ENCODE data around the gene LIPI.

The LIPI gene

DNA sequence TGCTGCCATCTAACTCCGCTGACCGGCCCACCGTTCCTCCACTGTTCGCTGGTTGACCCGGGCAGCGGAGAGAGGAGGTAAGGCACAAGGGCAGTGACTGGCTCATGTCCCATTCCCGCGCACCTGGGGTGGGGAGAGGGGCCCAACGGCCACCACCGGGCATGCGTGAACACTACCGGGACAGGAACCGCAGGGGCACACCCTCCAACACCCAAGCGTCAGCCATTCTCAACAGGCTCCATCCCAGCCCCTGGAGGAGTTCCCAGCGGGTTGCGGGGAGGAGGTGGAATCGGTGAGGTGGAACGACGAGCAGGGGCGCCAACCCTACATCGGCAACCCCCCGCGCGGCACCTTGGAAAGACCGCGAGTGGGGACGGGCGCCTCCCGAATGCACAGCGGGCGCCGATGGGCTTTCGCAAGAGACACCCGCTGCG lies 126.7 kb downstream of the LIPI start:
- TF ChIP-seq, protein P1, sequence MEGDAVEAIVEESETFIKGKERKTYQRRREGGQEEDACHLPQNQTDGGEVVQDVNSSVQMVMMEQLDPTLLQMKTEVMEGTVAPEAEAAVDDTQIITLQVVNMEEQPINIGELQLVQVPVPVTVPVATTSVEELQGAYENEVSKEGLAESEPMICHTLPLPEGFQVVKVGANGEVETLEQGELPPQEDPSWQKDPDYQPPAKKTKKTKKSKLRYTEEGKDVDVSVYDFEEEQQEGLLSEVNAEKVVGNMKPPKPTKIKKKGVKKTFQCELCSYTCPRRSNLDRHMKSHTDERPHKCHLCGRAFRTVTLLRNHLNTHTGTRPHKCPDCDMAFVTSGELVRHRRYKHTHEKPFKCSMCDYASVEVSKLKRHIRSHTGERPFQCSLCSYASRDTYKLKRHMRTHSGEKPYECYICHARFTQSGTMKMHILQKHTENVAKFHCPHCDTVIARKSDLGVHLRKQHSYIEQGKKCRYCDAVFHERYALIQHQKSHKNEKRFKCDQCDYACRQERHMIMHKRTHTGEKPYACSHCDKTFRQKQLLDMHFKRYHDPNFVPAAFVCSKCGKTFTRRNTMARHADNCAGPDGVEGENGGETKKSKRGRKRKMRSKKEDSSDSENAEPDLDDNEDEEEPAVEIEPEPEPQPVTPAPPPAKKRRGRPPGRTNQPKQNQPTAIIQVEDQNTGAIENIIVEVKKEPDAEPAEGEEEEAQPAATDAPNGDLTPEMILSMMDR (conservative IDR thresholded peaks at IDR 0.05): no peak
- H3K27ac ChIP-seq: no peak overlapping the region

DNA sequence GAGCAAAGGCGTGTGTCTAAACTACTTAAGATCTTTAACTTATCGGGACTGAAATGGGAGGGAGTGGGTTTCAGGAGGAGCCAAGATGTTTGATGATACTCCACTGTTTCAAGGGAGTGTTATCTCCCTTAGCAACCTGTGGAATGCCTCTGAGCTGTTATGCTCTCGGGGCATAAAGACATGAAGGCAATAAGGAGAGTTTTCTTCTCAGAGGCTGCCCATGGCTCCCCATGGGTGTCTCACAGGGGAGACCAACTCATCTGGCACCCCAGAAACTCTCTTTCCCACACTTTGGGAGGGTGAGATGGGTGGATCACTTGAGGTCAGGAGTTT lies 130.0 kb downstream of the LIPI start:
- TF ChIP-seq, protein P1 (conservative IDR thresholded peaks at IDR 0.05): no peak
- H3K27ac ChIP-seq: no peak overlapping the region

DNA sequence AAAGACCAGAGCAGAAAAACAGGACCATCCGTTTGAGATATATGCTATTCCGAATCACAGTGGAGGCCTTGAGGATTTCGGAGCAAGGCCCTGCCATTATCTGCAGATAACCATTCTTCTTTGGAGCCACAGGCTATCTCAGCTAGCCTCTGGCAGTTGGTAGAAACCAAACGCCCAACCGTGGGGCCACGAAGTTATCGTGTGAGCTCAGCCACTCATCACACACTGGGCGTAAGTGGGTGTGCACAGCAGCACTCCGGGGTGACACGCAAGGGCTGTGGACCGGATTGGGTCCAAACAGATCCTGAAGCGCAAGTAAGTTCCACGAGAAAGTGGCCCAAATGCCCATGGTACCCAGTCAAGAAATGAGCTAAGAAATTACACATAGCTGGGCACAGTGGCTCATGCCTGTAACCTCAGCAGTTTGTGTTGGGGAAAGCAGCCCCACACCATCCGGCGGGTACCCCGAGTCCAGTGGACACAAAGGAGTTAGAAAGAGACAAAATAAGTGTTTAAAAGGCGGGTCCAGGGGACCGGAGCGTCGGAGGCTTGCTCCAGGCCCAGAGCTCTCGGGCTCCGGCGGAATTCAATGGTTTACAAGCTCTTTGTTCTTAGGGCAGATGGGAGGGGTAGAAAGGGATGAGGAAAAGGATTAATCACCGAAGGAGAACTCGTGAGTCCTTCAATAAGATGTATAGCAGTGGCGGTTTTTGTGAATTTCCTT lies 130.6 kb downstream of the LIPI start:
- TF ChIP-seq, protein P1 (conservative IDR thresholded peaks at IDR 0.05): no peak
- no peak overlapping the region for H3K27ac ChIP-seq

DNA sequence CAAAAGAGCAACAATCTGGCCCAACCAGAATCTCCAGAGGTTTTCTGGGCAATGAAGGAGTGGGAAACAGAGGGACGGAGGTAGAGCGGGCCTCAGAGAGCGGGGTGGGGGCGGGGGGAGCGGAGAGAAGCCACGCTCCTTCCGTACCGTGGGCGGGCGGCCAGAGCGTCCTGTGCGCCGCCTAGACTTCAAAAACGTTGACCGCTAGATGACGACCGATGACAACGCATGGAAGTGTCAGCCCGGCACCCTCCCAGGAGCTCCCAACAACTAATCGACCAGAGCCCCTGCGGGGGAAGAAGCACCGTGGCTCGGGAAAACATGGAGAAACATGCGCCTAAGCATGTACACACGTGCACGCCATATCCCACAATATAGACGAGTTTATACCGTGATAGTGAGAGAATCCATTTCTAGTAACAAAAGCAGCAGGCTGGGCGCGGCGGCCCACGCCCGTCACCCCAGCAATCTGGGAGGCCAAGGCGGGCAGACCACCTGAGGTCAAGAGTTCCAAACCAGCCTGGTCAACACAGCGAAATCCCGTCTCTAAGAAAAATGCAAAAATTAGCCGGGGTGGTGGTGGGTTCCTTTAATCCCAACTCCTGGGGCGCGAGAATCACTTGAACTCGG lies 131.9 kb downstream of the LIPI start:
- H3K27ac ChIP-seq: no peak overlapping the region
- TF ChIP-seq, protein P1 (conservative IDR thresholded peaks at IDR 0.05): no peak

DNA sequence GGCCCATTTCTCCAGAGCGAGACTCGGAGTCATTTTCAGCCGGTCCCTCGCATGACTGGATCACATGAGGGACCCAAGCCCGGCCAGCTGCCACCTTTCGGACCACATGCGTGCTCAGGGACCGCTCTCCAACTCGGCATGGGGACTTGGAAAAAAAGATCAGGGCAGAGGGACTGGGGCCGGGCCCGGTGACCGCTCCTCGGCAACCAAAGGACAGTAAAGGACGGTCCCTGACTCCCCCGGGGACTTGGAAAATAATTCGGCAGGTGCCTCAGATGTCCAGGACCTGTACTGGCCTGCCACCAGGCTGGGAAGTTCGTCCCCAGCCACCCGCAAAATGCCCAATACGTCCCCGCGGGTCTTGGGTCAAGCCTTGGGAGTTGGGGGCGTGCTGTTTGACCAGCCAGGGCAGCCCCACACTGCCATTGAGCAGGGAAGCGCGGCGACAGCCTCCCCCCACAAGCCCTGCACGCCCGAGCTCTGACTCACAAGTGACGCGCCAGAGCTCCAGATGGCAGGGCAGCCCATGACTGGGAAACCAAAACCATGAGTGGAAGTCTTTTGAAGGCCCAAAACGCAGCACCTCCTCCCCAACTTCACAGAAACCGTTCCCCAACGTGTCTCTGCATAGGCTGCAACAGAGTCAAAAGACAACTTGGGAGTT lies 134.5 kb downstream of the LIPI start:
- TF ChIP-seq, protein P1 (conservative IDR thresholded peaks at IDR 0.05): no peak

DNA sequence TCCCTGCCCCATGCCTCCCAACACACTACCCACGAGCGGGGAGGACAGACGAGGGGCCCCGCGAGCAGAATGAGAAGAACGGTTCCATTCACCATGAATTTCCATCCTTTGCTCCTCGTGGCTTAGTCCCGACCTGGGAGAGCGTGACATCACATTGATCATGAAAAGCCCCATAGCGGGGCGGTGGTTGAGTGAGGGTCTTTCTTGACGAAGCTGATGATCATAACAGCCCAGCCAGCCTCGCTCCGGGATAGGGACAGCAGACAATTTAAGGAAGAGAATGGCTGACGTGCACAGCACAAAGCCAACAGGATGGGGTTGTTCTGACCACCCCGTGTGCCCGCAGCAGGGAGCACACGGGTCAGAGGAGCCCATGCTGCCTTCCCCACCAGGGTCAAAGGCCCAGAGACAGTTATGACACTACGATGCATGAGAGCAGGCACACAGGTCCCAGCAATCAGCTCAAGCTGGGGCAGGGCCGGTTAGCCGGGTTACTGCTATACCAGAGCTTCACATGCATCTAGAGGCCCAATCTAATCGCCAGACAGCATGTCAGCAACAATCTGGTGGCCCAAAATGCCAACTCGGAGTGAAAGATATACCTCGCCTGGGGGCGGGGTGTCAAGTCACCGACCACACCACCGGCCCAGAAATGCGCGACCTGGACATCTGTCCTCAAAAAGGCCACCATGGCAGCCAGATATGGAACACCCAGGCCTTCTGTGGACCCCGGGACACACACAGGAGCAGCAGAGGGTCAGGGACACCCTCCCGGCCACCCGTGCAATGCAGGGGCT lies 135.2 kb downstream of the LIPI start:
- no peak overlapping the region for H3K27ac ChIP-seq
- TF ChIP-seq, protein P1 (conservative IDR thresholded peaks at IDR 0.05): no peak

More for the DNA sequence above, 134.5 kb downstream of the LIPI start:
- H3K27ac ChIP-seq: no peak overlapping the region

DNA sequence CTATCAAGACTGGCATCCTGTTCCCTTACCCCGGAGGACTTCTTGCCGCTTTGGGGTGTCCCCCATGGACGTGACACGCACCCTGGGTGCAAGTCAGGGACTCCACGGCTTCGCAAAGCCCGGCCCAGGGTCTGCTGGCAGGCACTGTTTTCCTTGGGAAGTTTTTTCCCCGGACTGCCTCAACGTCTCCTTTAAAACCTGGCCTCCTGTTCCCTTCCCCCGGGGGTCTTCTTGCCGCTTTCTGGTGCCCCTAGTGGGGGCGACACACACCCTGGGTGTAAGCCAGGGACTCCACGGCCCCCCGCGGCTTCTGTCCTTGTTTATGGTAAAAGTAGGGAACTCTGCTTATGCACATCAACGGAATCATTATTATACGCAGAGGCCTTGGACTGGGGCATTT lies 136.6 kb downstream of the LIPI start:
- TF ChIP-seq, protein P1 (conservative IDR thresholded peaks at IDR 0.05): no peak
- H3K27ac ChIP-seq: no peak overlapping the region

All from VCaP (cell line).